Skin of body (tissue), 2 donors: ENCODE results near the gene MIS12. TPM values are rescaled to one million over a fixed set of nuclear protein-coding genes. Genes with fewer than 3 reads are reported as not detected.

ENCODE experiments used
- DNase-seq: peaks from one replicate; lab custom pipeline; 2025; lab: John Stamatoyannopoulos, UW
- total RNA-seq: library from RNA; depleted of rRNA; stranded (reverse); fragments of >200 nt; gene quantifications from one replicate; pipeline ENCODE4 v1.2.3, GENCODE V29; 2014

The MIS12 gene
- total RNA-seq = 14.0 TPM

- peak; percentile 99 for DNase-seq
These were observed at the start of gene MIS12 for GRCh38 chr17:5486206-5487124. TSS of gene MIS12 (plus strand) at chr17:5486566. CDS start at chr17:5488863, 2,297 bp downstream.

GRCh38 chr17:5437721-5438317 lies 48.5 kb upstream of the MIS12 start:
- DNase-seq = no peak

- DNase-seq = peak; percentile 89
These were observed 47.5 kb upstream of the MIS12 start, which contains the start of gene C1QBP for GRCh38 chr17:5438716-5439445. TSS of gene C1QBP (minus strand) at chr17:5439155. CDS start at chr17:5439073, 82 bp downstream.

GRCh38 chr17:5439446-5439764 lies 47.0 kb upstream of the MIS12 start:
- no peak for DNase-seq

- DNase-seq = no peak
These were observed 42.6 kb upstream of the MIS12 start for GRCh38 chr17:5443728-5444127.

- no peak for DNase-seq
These were observed 42.2 kb upstream of the MIS12 start for GRCh38 chr17:5444209-5444608.

- no peak for DNase-seq
These were observed 39.6 kb upstream of the MIS12 start for GRCh38 chr17:5446786-5447185.

GRCh38 chr17:5464717-5465507 lies 21.5 kb upstream of the MIS12 start:
- no peak for DNase-seq

GRCh38 chr17:5466295-5466694 lies 20.1 kb upstream of the MIS12 start:
- DNase-seq = no peak

GRCh38 chr17:5467416-5467815 lies 18.9 kb upstream of the MIS12 start:
- DNase-seq = no peak

GRCh38 chr17:5468075-5468473 lies 18.3 kb upstream of the MIS12 start:
- DNase-seq = no peak

- no peak for DNase-seq
These were observed 13.9 kb upstream of the MIS12 start for GRCh38 chr17:5472511-5472910.

- no peak for DNase-seq
These were observed 12.5 kb upstream of the MIS12 start for GRCh38 chr17:5473906-5474305.

GRCh38 chr17:5478992-5479391 lies 7.4 kb upstream of the MIS12 start:
- no peak for DNase-seq

GRCh38 chr17:5480962-5481361 lies 5.4 kb upstream of the MIS12 start:
- DNase-seq = no peak

- no peak for DNase-seq
These were observed 4.9 kb upstream of the MIS12 start for GRCh38 chr17:5481451-5481850.

GRCh38 chr17:5485270-5486205 lies 828 bp upstream of the MIS12 start, which contains the start of gene DERL2:
TSS of gene DERL2 (minus strand) at chr17:5486178. CDS start at chr17:5486161, 17 bp downstream.
- no peak for DNase-seq

GRCh38 chr17:5488752-5489151 lies 2.4 kb downstream of the MIS12 start:
- DNase-seq = no peak

GRCh38 chr17:5492970-5493369 lies 6.6 kb downstream of the MIS12 start:
- no peak for DNase-seq
